GF-D8 (cell line): ENCODE results near the gene NUBP1.
A peak's percentile ranks its signal among the peaks of the same experiment; 100 is the strongest.
"Not testable (repeated sequence)": the region's sequence is repeated elsewhere in the genome, so short reads cannot be mapped to it uniquely, and the experiment has no call there.

Source experiments
- DNase-seq: peaks from one replicate; lab custom pipeline; 2025; lab: John Stamatoyannopoulos, UW

The NUBP1 gene

GRCh38 chr16:10751291-10751697 lies 7.7 kb downstream of the NUBP1 start:
- no peak for DNase-seq

- no peak for DNase-seq
These were observed 9.3 kb downstream of the NUBP1 start for GRCh38 chr16:10752843-10753523.

- DNase-seq = no peak
These were observed 10.0 kb downstream of the NUBP1 start for GRCh38 chr16:10753670-10754069.

- no peak for DNase-seq
These were observed 11.3 kb downstream of the NUBP1 start for GRCh38 chr16:10754941-10755340.

GRCh38 chr16:10756574-10756973 lies 12.9 kb downstream of the NUBP1 start:
- no peak for DNase-seq

- no peak for DNase-seq
These were observed 17.2 kb downstream of the NUBP1 start for GRCh38 chr16:10760858-10761257.

- no peak for DNase-seq
These were observed 17.7 kb downstream of the NUBP1 start for GRCh38 chr16:10761373-10761772.

GRCh38 chr16:10762336-10763016 lies 18.8 kb downstream of the NUBP1 start:
- DNase-seq = no peak

GRCh38 chr16:10763456-10763855 lies 19.8 kb downstream of the NUBP1 start:
- no peak for DNase-seq

GRCh38 chr16:10765772-10766171 lies 22.1 kb downstream of the NUBP1 start:
- no peak for DNase-seq

GRCh38 chr16:10767127-10767526 lies 23.5 kb downstream of the NUBP1 start:
- no peak for DNase-seq

- DNase-seq = no peak
These were observed 25.7 kb downstream of the NUBP1 start for GRCh38 chr16:10769381-10769780.

- DNase-seq = peak; percentile 48
These were observed 27.3 kb downstream of the NUBP1 start for GRCh38 chr16:10770907-10771306.

- no peak for DNase-seq
These were observed 32.6 kb downstream of the NUBP1 start for GRCh38 chr16:10776280-10776679.

GRCh38 chr16:10776923-10777322 lies 33.3 kb downstream of the NUBP1 start:
- not testable (repeated sequence) for DNase-seq

GRCh38 chr16:10777356-10777755 lies 33.7 kb downstream of the NUBP1 start:
- no peak for DNase-seq

- not testable (repeated sequence) for DNase-seq
These were observed 36.3 kb downstream of the NUBP1 start for GRCh38 chr16:10779908-10780307.

GRCh38 chr16:10780628-10781027 lies 37.0 kb downstream of the NUBP1 start:
- no peak for DNase-seq

- DNase-seq = no peak
These were observed 39.0 kb downstream of the NUBP1 start for GRCh38 chr16:10782628-10783027.

- no peak for DNase-seq
These were observed 43.7 kb downstream of the NUBP1 start for GRCh38 chr16:10787304-10787703.

- DNase-seq = not testable (repeated sequence)
These were observed 45.0 kb downstream of the NUBP1 start for GRCh38 chr16:10788630-10789029.

GRCh38 chr16:10791048-10791447 lies 47.4 kb downstream of the NUBP1 start:
- no peak for DNase-seq

GRCh38 chr16:10799736-10800135 lies 56.1 kb downstream of the NUBP1 start:
- DNase-seq = no peak

- no peak for DNase-seq
These were observed 61.7 kb downstream of the NUBP1 start for GRCh38 chr16:10805334-10805733.
